GM23248 (cell line): Measurements from ENCODE around the gene EIF5A. TPM values are rescaled to one million over a fixed set of nuclear protein-coding genes. Genes with fewer than 3 reads are reported as not detected.

Experiments
- DNase-seq: peaks from one replicate; pipeline ENCODE4 v3.0.0-alpha.2; 2015
- H2AFZ ChIP-seq: fragments of 200-600 bp; sonication (generic); 2 replicates; pipeline ENCODE4 v1.6.1; 2016; ENCODE audit warnings: antibody characterized with exemption
- H3F3A ChIP-seq: fragments of 200-600 bp; sonication (generic); 2 replicates; pipeline ENCODE4 v1.6.1; 2016; ENCODE audit warnings: mild to moderate bottlenecking, antibody characterized with exemption, mixed run types; ENCODE audit not compliant: insufficient read depth
- H3K27ac ChIP-seq: fragments of 200-600 bp; sonication (generic); 2 replicates; pipeline ENCODE4 v1.5.1; 2016; ENCODE audit warnings: mild to moderate bottlenecking
- H3K27me3 ChIP-seq: fragments of 200-600 bp; sonication (generic); replicated peaks from 2 replicates; pipeline ENCODE4 v1.6.1; 2016; ENCODE audit warnings: mild to moderate bottlenecking; ENCODE audit not compliant: insufficient read depth
- H3K36me3 ChIP-seq: fragments of 200-600 bp; sonication (generic); 2 replicates; pipeline ENCODE4 v1.6.1; 2016; ENCODE audit warnings: low read depth, mild to moderate bottlenecking
- H3K4me1 ChIP-seq: fragments of 200-600 bp; sonication (generic); 2 replicates; pipeline ENCODE4 v1.6.1; 2016; ENCODE audit warnings: mild to moderate bottlenecking; ENCODE audit not compliant: insufficient read depth
- H3K4me2 ChIP-seq: fragments of 200-600 bp; sonication (generic); one replicate; pipeline ENCODE4 v1.6.1; 2016; ENCODE audit warnings: mild to moderate bottlenecking; ENCODE audit not compliant: unreplicated experiment
- H3K4me3 ChIP-seq: fragments of 200-600 bp; sonication (generic); 2 replicates; pipeline ENCODE4 v1.5.1; 2016; ENCODE audit warnings: mild to moderate bottlenecking
- H3K79me2 ChIP-seq: fragments of 200-600 bp; sonication (generic); 2 replicates; pipeline ENCODE4 v1.6.1; 2016; ENCODE audit warnings: mild to moderate bottlenecking; ENCODE audit not compliant: insufficient read depth
- H3K9ac ChIP-seq: fragments of 200-600 bp; sonication (generic); 2 replicates; pipeline ENCODE4 v1.6.1; 2016; ENCODE audit warnings: mild to moderate bottlenecking
- H3K9me2 ChIP-seq: fragments of 200-600 bp; sonication (generic); 2 replicates; pipeline ENCODE4 v1.6.1; 2016; ENCODE audit warnings: mixed run types, mild to moderate bottlenecking, moderate library complexity; ENCODE audit not compliant: insufficient read depth
- H3K9me3 ChIP-seq: fragments of 200-600 bp; sonication (generic); one replicate; pipeline ENCODE4 v1.6.1; 2017; ENCODE audit warnings: low read depth
- H4K20me1 ChIP-seq: fragments of 200-600 bp; sonication (generic); 2 replicates; pipeline ENCODE4 v1.6.0; 2016; ENCODE audit not compliant: insufficient read depth
- EZH2 ChIP-seq: fragments of 200-600 bp; sonication (generic); IDR thresholded peaks from 2 replicates; pipeline ENCODE4 v1.6.1; 2018; ENCODE audit warnings: antibody characterized with exemption, mild to moderate bottlenecking; ENCODE audit not compliant: insufficient read depth, poor library complexity, severe bottlenecking
- EZH2phosphoT487 ChIP-seq: fragments of 200-600 bp; sonication (generic); IDR thresholded peaks from 2 replicates; pipeline ENCODE4 v1.6.1; 2018; ENCODE audit warnings: antibody characterized with exemption, moderate library complexity, mild to moderate bottlenecking, low read depth; ENCODE audit not compliant: insufficient read depth
- WGBS, 2 experiments: methylation state at CpG; one replicate each; pipeline ENCODE4 v1.1.6; 2015 to 2017; ENCODE audit warnings: low lambda C conversion rate in 2 of 2, low coverage in 1 of 2; ENCODE audit errors: missing lambda C conversion rate in 2 of 2; 5-methylcytosine and 5-hydroxymethylcytosine counted together
- in situ Hi-C: fragments of 300-500 bp; cut with MboI; formaldehyde crosslinking; loops from 2 replicates; pipeline ENCODE4 v1.15.0; 2020
- polyA plus RNA-seq: library from polyadenylated mRNA; unstranded; fragments of >200 nt; fragmentation: Nextera tagmentation; extraction: Ambion mirVana; gene quantifications from 2 replicates; pipeline ENCODE4 v1.2.1, GENCODE V29; 2016
- total RNA-seq: library from RNA; depleted of rRNA; stranded (reverse); fragments of >200 nt; shearing (Covaris generic); gene quantifications from 2 replicates; pipeline ENCODE4 v1.2.3, GENCODE V29; 2014

Gene EIF5A
- total and polyA plus RNA-seq, 2 experiments from 2014 or later: 869 to 998 TPM

DNA sequence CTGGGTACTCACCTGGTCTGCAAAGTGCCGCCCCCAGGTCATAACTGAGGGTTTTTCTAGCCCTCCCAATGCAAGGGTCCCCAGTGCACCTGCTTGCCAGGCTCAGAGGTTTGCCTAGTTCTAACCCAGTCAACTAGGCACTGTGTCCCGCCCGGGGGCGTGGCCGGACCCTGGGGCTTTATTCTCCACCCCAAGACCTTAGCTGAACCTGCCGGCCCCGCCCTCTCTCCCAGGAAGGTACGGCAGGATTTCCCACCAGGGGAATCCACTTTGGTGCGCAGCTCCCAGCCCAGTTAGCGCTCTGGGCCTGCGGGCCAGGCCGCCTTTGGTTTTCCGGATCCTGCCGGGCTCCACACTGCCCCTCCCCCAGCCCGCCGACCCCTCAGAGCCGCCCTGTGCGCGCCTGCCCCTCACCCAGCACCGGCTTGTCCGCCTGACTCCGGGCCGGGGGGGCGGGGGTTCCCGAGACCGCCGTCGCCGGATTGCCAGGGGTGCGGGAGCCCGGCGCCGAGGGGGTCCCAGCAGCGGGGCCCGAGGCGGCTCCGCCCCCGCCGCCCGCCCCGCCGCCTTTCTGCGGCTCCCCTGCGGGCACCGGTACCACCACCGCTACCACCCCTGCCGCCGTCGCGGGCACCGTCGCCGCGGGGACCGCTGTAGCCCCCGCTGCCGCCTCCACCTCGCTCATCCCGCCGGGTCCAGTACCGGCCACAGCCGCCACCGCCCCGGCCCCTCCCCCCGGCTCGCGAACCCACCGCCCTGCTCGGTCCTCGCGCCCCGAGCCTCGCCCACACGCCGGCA is 13.4 kb upstream of the EIF5A start:
- Histone ChIP-seq H4K20me1 (no peaks in the 10 kb centered on the region), H2AFZ (no peak overlapping the region), H3K9ac (no peak overlapping the region), H3K27me3 (peaks cover 21% of the 10 kb centered on the region), H3K27ac (no peak overlapping the region), H3F3A (peaks cover 5% of the 10 kb centered on the region; the same call in 1 of the 2 replicates), H3K4me1 (no peaks in the 10 kb centered on the region), H3K4me2 (peak overlapping the region; percentile 18), H3K36me3 (no peaks in the 10 kb centered on the region), H3K9me2 (no peaks in the 10 kb centered on the region), H3K9me3 (no peaks in the 10 kb centered on the region), H3K4me3 (peak overlapping the region; percentile 28), H3K79me2 (no peaks in the 10 kb centered on the region)
- no peak for DNase-seq
- TF ChIP-seq EZH2phosphoT487: no peak
- TF ChIP-seq EZH2: peak; percentile 64
- 5 to 9% methylated on average over 19 to 63 of the region's 75 CpGs for WGBS, 2 experiments
- in situ Hi-C loops: no loop called here

DNA sequence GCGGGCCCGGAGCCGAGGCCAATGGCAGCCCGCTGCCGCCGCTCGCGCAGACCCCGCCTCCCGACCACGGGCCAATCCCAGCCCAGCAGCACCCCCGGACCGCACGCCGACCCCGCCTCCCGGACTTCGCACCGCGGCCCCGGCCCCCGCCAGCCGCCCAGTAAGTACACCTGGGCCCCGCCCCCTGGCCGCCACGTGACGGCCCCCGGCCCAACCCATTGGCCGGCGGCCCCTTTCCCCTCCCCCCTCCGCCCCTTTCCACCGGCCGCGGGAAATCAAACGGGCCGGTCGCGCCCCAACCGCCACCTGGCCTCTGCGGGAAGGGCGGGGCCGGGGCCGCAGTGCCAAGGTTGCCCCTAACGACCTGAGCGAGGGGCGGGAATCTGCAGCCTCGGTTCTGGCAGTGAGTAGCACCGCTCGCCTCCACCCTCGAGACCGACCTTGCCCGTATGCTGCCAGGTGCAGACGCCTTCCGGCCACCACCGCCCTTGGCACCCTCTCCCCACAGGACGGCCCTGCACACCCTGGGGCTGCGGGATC is 12.7 kb upstream of the EIF5A start, which contains the start of gene YBX2:
YBX2 (minus strand) TSS at position 26 of the 540 bp plus-strand sequence. CDS start 139 bp downstream, outside the sequence.
- Histone ChIP-seq H3K9me2 (no peaks in the 10 kb centered on the region), H3K36me3 (no peaks in the 10 kb centered on the region), H3K9ac (no peak within 1 kb of the TSS), H2AFZ (no peak within 1 kb of the TSS), H3K4me3 (peak within 1 kb of the TSS; percentile 28), H3K4me1 (no peaks in the 10 kb centered on the region), H3K27me3 (peaks cover 21% of the 10 kb centered on the region), H3F3A (peaks cover 5% of the 10 kb centered on the region; the same call in 1 of the 2 replicates), H3K4me2 (peak within 1 kb of the TSS; percentile 18), H3K79me2 (no peaks in the 10 kb centered on the region), H3K27ac (no peak within 1 kb of the TSS), H4K20me1 (no peaks in the 10 kb centered on the region), H3K9me3 (no peaks in the 10 kb centered on the region)
- in situ Hi-C loops: no loop called here
- WGBS, 2 experiments: 6 to 7% methylated on average over 17 to 54 of the region's 57 CpGs
- TF ChIP-seq EZH2 (no peak), EZH2phosphoT487 (no peak)
- peak; percentile 52 for DNase-seq

DNA sequence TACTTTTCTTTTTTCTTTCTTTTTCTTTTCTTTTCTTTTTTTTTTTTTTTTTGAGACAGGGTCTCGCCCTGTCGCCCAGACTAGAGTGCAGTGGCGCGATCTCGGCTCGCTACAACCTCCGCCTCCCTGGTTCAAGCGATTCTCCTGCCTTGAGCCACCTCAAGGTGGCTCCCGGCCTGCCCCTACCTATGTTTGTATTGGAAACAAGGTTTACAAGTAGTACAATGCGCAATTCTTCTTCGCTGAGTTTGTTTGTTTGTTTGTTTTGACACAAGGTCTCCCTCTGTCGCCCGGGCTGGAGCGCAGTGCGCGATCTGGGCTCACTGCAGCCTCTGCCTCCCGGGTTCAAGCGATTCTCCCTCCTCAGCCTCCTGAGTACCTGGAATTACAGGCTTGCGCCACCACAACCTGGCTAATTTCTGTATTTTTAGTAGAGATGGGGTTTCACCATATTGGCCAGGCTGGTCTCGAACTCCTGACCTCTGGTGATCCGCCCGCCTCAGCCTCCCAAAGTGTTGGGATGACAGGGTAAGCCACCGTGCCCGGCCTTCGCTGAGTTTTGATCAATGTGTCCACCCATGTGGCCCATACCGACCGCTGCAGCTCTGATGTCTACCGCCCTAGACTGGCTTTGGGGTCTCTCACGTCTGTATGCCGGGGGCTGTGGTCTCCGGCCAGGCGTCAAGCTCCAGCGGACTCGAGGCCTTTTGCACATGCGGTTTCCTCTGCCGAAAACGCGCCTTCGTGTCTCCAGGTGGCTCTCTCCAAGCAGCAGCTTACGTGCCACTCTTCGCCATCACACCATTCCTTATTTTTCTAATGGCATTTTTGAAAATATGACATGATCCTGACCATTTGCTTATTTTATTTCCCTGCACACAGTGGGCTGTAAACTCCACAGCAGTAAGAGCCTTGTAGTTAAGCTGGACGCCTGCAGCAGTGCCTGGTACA is 11.9 kb upstream of the EIF5A start:
- H3K27me3 ChIP-seq: peaks cover 21% of the 10 kb centered on the region
- peak overlapping the region; percentile 44 for H3K4me3 ChIP-seq
- in situ Hi-C loops: no loop called here
- H2AFZ ChIP-seq: peak overlapping the region; percentile 77
- no peaks in the 10 kb centered on the region for H3K9me2 ChIP-seq
- TF ChIP-seq EZH2phosphoT487: no peak
- TF ChIP-seq EZH2: no peak
- 78 to 79% methylated on average over 42 of the region's 42 CpGs for WGBS, 2 experiments
- no peaks in the 10 kb centered on the region for H3K4me1 ChIP-seq
- no peaks in the 10 kb centered on the region for H4K20me1 ChIP-seq
- peak overlapping the region; percentile 53 for H3K9ac ChIP-seq
- no peaks in the 10 kb centered on the region for H3K79me2 ChIP-seq
- H3K36me3 ChIP-seq: no peaks in the 10 kb centered on the region
- H3F3A ChIP-seq: peaks cover 5% of the 10 kb centered on the region; the same call in 1 of the 2 replicates
- H3K9me3 ChIP-seq: no peaks in the 10 kb centered on the region
- peak overlapping the region; percentile 44 for H3K4me2 ChIP-seq
- DNase-seq: no peak
- H3K27ac ChIP-seq: no peak overlapping the region

DNA sequence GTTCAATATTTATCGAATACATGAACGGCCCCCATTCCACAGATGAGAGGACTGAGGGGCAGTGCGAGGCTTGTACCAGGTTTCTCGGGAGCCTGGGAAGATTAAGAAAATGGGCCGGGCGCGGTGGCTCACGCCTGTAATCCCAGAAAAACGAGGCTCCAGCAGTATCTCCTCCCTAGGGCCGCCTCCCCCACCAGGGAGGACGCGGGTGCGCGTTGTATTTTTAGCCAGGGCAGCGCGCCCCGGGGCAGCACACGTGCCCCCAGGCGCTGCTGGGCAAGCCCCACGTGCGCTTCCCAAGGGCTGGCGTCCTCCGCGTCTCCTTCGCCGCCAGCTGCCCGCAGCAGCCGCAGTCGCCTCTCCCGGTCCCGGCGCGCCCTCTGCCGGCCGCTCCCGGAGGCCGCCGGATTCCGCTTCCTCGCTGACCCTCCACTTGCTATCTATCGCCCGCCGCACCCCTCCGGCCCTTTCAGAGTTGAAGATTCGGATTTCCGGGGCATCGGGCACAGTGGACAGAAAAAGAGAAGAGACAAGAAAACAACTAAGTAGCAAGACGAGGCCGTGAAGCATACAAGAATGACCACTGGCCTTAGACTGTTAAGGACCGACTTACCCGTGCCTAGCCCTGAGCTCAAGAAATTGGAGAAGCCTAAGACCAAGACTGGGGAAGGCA is 11.1 kb upstream of the EIF5A start:
- in situ Hi-C loops: no loop called here
- H3K27ac ChIP-seq: no peak overlapping the region
- H3K27me3 ChIP-seq: peaks cover 17% of the 10 kb centered on the region
- H3K9me2 ChIP-seq: no peaks in the 10 kb centered on the region
- H3K9me3 ChIP-seq: no peaks in the 10 kb centered on the region
- no peak for TF ChIP-seq EZH2
- no peak for TF ChIP-seq EZH2phosphoT487
- H3K4me2 ChIP-seq: peak overlapping the region; percentile 44
- 5 to 6% methylated on average over 46 to 51 of the region's 51 CpGs for WGBS, 2 experiments
- peak; percentile 95 for DNase-seq
- H3K9ac ChIP-seq: peak overlapping the region; percentile 53
- no peaks in the 10 kb centered on the region for H3K36me3 ChIP-seq
- H2AFZ ChIP-seq: peak overlapping the region; percentile 77
- H4K20me1 ChIP-seq: no peaks in the 10 kb centered on the region
- no peaks in the 10 kb centered on the region for H3K79me2 ChIP-seq
- H3K4me3 ChIP-seq: peak overlapping the region; percentile 44
- peaks cover 5% of the 10 kb centered on the region; the same call in 1 of the 2 replicates for H3F3A ChIP-seq
- H3K4me1 ChIP-seq: no peaks in the 10 kb centered on the region
